HEK293 (cell line): ENCODE results near the gene ZBTB8A.

ENCODE experiments used
- ZNF521 ChIP-seq: fragments of 450-650 bp; formaldehyde crosslinking; IDR thresholded peaks from 2 replicates; pipeline ENCODE4 v1.5.1; 2017; ENCODE audit warnings: missing biosample characterization, mild to moderate bottlenecking, missing genetic modification characterization
- TF ChIP-seq, protein P1 (sequence below): fragments of 450-650 bp; formaldehyde crosslinking; IDR thresholded peaks from 2 replicates; pipeline ENCODE4 v1.5.1; 2016; ENCODE audit warnings: missing biosample characterization, missing genetic modification characterization

DNA sequence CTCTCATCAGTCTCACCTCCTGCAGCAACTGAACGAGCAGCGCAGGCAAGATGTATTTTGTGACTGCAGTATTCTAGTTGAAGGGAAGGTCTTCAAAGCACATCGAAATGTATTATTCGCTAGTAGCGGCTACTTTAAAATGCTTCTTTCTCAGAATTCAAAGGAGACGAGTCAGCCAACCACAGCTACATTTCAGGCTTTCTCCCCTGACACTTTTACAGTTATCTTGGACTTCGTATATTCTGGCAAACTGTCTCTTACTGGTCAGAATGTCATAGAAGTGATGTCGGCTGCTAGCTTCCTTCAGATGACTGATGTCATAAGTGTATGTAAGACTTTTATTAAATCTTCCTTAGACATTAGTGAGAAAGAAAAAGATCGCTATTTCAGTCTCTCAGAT is 53.7 kb downstream of the ZBTB8A start:
- TF ChIP-seq ZNF521 (tag by site-specific recombination), result no peak
- TF ChIP-seq, protein P1, sequence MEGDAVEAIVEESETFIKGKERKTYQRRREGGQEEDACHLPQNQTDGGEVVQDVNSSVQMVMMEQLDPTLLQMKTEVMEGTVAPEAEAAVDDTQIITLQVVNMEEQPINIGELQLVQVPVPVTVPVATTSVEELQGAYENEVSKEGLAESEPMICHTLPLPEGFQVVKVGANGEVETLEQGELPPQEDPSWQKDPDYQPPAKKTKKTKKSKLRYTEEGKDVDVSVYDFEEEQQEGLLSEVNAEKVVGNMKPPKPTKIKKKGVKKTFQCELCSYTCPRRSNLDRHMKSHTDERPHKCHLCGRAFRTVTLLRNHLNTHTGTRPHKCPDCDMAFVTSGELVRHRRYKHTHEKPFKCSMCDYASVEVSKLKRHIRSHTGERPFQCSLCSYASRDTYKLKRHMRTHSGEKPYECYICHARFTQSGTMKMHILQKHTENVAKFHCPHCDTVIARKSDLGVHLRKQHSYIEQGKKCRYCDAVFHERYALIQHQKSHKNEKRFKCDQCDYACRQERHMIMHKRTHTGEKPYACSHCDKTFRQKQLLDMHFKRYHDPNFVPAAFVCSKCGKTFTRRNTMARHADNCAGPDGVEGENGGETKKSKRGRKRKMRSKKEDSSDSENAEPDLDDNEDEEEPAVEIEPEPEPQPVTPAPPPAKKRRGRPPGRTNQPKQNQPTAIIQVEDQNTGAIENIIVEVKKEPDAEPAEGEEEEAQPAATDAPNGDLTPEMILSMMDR (tag by site-specific recombination), result no peak
